Kasumi-1 (cell line): Measurements from ENCODE around the gene TLE2.
A peak's percentile ranks its signal among the peaks of the same experiment; 100 is the strongest.

Experiments
- DNase-seq, 2 experiments: peaks; one replicate each; lab custom pipeline; 2025; lab: John Stamatoyannopoulos, UW

Gene TLE2

GRCh38 chr19:2949939-2950285 is 79.2 kb downstream of the TLE2 start:
- DNase-seq: peak; percentile 33 to 61
